ENCODE results near the gene CLCN4. TPM values are rescaled to one million over a fixed set of nuclear protein-coding genes. Genes with fewer than 3 reads are reported as not detected.

Gene CLCN4
- total RNA-seq, 1 donor from 2014 or later = 7.4 TPM

DNA sequence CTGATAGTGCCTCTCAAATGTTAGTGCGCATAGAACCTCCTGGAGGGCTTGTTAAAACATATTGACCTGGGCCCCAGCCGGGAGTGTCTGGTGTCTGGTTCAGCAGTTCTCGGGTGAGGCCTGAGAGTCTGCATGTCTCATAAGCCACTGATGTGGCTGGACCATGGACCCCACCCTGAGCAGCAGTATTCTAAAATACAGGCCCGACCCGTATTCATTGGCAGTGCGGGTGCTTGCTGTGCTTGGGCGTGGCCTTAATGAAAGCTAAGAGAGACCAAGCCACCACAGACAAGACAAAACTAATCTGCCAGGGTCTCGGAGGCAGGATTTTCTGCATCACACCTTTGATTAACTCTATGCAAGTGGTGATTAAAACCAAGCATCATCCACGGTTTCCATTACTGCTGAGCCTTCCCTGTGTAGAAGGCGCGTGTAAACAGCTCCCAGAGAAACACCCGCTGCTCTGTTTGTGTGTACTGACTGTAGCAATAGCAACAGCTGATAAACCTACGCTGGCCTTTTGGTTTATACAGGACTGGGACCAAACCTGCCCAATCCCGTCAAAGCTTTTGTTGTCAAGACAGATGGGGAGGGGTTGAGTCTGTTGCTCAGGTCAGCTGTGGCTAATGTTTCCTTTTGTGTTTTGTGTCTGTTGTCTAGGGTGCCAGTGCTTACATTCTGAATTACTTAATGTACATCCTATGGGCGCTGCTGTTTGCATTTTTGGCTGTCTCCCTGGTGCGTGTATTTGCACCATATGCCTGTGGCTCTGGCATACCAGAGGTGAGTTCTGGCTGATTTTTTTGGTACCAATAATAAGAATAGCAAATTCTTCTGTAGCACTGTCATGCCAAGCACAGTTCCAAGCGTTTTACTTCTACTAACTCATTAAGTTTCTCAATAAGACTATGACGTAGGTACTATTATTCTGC lies 40.8 kb downstream of the CLCN4 start:
- DNase-seq = no peak

GRCh38 chrX:10198254-10198653 lies 41.5 kb downstream of the CLCN4 start:
- no peak for DNase-seq

- no peak for DNase-seq
Measured at GRCh38 chrX:10199212-10199611, 42.4 kb downstream of the CLCN4 start.

GRCh38 chrX:10203617-10204016 lies 46.8 kb downstream of the CLCN4 start:
- no peak for DNase-seq

GRCh38 chrX:10206317-10206716 lies 49.5 kb downstream of the CLCN4 start:
- DNase-seq = no peak

GRCh38 chrX:10208281-10208856 lies 51.6 kb downstream of the CLCN4 start:
- DNase-seq = no peak

DNA sequence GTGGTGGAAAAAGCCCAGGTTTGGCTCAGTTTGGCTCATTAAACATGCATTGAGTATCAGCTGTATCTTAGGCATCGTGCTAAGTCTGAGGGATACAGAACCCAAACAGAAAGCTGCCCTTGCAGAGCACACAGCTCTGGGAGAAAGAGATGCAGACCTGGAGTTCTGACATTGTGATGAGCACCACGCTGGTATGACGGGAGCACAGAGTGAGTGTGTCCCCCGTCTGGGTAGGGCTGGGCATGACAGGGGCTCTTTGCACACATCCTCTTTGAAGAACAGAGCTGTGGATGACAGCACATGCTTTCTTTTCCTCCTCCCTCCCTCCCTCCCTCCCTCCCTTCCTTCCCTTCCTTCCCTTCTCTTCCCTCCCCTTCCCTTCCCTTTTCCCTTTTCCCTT lies 52.2 kb downstream of the CLCN4 start:
- no peak for DNase-seq

- no peak for DNase-seq
Measured at GRCh38 chrX:10212395-10212794, 55.6 kb downstream of the CLCN4 start.

DNA sequence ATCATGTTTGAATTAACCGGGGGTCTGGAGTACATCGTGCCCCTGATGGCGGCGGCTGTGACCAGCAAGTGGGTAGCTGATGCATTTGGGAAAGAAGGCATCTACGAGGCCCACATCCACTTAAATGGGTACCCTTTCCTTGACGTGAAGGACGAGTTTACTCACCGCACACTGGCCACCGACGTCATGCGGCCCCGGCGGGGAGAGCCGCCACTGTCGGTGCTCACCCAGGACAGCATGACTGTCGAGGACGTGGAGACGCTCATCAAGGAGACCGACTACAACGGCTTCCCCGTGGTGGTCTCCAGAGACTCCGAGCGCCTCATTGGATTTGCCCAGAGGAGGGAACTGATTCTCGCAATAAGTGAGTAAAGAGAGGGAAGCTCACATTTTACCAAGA lies 56.9 kb downstream of the CLCN4 start:
- no peak for DNase-seq

DNA sequence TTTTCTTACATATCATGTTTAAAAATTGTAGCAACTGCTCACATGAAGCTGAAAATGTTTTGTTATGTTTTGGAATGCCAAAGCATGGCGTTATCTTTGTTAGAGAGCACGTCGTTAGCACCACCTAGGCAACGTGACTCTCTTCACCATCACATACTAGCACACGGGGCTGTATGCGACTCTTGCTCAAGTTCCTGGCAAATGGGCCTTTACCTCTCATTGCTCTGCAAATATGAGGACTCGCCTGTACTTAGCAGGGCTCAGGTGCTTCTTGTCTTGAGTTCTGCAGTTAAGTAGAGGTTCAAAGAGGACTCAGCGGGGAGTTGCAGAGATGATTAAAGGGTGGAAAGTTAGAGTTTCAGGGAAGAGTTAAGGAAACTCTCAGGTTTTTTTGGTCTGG lies 59.4 kb downstream of the CLCN4 start:
- DNase-seq = no peak

DNA sequence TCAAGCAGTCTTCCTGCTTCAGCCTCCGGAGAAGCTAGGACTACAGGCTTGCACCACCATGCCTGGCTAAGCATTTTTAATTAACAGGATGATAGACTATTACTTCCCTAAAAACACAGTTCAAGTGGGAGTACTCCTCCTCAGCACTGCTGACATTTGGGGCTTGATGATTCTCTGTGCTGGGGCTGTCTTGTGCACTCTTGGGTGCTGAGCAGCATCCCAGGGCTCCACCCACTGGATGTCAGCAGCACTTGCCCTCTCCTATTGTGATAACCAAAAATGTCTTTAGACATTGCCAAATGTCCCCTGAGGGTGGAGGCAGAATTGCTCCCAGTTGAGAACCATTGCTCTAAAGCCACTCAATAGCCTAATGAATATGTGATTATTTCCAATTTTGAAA lies 60.4 kb downstream of the CLCN4 start:
- no peak for DNase-seq

DNA sequence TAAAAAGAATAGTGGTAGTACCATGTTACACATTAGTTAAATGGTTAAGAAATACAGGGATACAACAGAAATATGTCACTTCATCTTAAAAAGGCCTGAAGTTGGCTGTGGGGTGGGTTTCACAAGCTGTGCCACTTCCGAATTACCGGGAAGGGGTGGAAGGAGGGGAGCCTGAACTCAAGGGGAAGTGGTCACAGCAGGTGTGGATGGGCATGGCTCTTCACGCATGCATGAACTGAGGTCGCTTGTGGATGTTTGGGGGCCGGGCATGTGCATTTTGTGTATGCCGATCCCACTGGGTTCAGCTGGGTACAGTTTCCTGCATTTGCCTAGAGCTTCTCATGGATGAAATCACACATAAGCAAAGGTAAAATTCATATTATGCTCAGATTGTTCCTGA lies 64.9 kb downstream of the CLCN4 start:
- no peak for DNase-seq

DNA sequence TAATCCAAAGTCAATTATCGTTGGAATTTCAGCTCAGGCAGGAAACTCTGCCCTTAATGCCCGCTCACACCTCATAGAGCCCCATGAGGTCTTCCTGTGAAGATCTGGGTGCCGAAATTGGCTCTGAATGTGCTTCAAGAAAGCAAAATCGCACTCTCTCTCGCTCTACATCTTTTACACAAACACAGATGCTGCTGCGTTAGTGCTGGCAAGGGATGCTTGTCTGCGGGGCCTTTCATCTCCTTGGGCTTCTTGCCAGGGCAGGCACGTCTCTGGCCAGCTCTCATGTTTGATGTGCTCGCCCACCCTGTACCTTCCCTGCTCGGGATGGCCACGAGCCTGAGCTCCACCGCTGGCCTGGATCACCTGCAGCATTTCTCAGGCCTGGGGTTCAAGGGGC lies 66.5 kb downstream of the CLCN4 start:
- no peak for DNase-seq

- DNase-seq = no peak
Measured at GRCh38 chrX:10223781-10224180, 67.0 kb downstream of the CLCN4 start.

DNA sequence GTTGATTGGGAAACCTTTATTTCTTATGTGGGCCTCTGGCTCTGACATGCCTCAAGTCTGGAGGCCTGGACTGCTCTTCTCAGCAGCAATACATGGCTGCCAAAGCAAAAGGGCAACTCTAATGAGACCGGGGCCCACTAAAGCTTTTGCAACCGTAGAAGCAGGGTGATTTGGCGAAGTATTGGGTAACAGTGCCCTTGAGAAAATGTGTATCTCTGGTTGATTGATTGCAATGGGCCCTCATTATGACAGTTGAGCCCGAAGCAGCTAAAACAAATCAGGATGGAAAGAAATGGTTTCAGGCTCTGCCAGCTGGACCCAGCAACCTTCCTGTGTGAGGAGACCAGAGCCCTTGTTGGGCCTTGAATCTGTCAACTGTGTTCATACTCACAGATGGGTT lies 73.4 kb downstream of the CLCN4 start:
- DNase-seq = no peak

DNA sequence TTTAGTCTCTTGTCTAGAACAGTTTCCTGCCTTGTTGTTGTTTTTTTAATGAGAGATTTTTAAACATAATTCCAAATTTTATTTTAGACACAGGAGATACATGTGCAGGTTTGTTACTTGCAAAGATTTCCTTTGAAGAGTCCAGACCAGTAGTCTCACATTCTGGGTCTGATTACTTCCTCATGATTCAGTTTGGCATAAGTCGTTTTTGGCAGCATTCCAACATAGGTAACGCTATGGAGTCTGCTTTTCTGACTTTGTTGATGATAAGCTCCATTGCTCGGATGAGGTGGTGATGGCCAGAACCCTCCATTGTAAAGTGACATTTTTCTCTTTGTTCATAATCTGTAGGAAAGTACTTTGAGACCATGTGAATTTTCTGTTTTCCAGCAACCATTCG lies 74.7 kb downstream of the CLCN4 start:
- no peak for DNase-seq

DNA sequence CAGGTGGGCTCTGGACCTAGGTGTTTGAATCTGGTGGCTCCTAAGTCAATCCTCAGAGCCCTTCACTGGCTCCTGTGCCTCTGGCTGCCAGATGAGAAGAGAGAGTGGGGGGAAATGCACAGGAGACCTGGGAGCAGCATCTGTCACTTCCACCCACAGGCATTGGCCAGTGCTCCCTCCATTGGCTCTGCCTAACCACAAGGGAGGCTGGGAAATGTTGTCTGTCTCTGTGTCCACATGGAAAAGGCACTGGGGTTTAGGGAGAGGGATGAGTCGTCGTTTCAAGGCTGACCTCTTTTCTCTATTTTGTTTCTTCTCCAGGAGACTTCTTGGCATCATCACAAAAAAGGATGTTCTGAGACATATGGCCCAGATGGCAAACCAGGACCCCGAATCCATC lies 76.4 kb downstream of the CLCN4 start:
- DNase-seq = no peak

GRCh38 chrX:10233696-10234095 lies 76.9 kb downstream of the CLCN4 start:
- no peak for DNase-seq

GRCh38 chrX:10235851-10236250 lies 79.1 kb downstream of the CLCN4 start:
- DNase-seq = no peak

- DNase-seq = no peak
Measured at GRCh38 chrX:10237241-10237640, 80.5 kb downstream of the CLCN4 start.

DNA sequence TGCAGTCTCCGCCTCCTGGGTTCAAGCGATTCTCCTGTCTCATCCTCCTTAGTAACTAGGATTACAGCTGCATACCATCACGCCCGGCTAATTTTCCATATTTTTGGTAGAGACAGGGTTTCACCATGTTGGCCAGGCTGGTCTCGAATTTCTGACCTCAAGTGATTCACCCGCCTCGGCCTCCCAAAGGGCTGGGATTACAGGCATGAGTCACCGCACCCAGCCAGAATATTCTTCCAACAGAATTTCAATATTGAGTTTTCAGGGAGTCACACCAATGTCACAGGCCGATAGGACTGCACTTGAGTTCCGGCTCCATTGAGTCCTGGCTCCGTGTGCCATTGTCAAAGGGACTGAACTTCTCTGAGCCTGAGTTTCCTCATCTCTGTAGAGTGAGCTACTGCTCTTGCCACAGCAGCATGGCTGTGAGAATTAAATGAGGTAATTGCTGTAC lies 82.9 kb downstream of the CLCN4 start:
- DNase-seq = no peak

- DNase-seq = peak; percentile 19
Measured at GRCh38 chrX:10240918-10241317, 84.1 kb downstream of the CLCN4 start.

DNA sequence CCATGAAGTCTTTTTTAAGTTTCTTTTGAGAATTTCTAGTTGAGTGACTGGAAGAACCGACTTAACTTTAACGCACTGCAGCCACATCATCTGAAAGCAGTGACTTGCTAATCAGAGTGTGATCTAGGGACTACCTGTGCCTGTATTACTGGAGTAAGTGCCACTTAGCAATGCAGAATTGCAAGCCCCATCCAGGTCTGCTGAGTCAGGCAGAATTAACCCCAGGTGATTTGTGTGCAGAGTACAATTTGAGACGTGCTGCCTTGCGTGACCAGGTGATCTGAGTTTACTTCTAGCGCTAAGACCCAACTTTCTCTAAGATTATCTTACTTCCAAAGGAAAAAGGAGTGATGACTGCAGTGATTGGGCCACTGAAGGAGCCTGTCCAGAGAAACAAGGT lies 85.3 kb downstream of the CLCN4 start:
- DNase-seq = no peak

- no peak for DNase-seq
Measured at GRCh38 chrX:10243106-10243505, 86.3 kb downstream of the CLCN4 start.
